NB4 (cell line): ENCODE results near the gene C14orf119.

Experiments
- DNase-seq: peaks from one replicate; pipeline ENCODE4 v3.0.0; 2010; ENCODE audit warnings: low read depth
- H3K4me3 ChIP-seq: one replicate; pipeline ENCODE4 v1.5.1; 2011; ENCODE audit warnings: mild to moderate bottlenecking, low read depth, low read length, moderate library complexity
- CTCF ChIP-seq: IDR thresholded peaks from one replicate; pipeline ENCODE4 v1.5.1; 2012; ENCODE audit warnings: low read depth, low read length
- MYC ChIP-seq: IDR thresholded peaks from 2 replicates; pipeline ENCODE4 v1.6.1; 2011; ENCODE audit warnings: low read depth, low read length
- POLR2A ChIP-seq: IDR thresholded peaks from 2 replicates; pipeline ENCODE4 v1.6.1; 2011; ENCODE audit warnings: mild to moderate bottlenecking; ENCODE audit not compliant: insufficient read length; ENCODE audit errors: extremely low read depth
- TF ChIP-seq, protein P1 (sequence below): IDR thresholded peaks from 2 replicates; pipeline ENCODE4 v1.6.1; 2011; ENCODE audit warnings: low read depth, low read length

Gene C14orf119

DNA sequence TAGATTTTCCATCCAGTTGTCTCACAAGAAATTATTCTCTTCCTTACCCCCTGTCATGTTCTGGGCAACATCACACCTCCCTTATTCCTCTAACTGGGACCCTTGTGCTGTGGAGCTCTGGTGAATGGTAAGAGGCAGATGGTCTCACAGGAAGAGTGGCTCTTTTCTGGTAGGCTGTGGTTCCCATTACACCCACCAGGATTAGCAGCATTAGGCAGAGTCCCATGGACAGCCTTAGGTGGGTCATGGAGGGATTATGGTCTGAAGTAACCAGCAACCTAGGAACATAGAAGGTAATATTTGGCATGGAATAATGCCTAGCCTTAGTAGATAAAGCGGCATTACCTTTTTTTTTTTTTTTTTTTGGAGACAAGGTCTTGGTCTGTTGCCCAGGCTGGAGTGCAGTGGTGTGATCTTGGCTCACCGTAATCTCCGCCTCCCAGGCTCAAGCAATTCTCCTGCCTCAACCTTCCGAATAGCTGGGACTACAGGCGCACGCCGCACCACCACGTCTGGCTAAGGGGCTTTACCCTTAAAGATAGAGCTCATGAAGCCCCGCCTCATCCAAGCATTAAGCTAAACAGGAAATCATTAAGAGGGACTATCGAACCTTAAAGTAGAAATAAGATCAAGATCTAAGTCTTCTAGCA is 4.0 kb downstream of the C14orf119 start:
- no peak overlapping the region for H3K4me3 ChIP-seq
- TF ChIP-seq, protein P1, sequence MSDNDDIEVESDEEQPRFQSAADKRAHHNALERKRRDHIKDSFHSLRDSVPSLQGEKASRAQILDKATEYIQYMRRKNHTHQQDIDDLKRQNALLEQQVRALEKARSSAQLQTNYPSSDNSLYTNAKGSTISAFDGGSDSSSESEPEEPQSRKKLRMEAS: no peak
- TF ChIP-seq CTCF (no peak), POLR2A (no peak), MYC (no peak)
- DNase-seq: no peak

DNA sequence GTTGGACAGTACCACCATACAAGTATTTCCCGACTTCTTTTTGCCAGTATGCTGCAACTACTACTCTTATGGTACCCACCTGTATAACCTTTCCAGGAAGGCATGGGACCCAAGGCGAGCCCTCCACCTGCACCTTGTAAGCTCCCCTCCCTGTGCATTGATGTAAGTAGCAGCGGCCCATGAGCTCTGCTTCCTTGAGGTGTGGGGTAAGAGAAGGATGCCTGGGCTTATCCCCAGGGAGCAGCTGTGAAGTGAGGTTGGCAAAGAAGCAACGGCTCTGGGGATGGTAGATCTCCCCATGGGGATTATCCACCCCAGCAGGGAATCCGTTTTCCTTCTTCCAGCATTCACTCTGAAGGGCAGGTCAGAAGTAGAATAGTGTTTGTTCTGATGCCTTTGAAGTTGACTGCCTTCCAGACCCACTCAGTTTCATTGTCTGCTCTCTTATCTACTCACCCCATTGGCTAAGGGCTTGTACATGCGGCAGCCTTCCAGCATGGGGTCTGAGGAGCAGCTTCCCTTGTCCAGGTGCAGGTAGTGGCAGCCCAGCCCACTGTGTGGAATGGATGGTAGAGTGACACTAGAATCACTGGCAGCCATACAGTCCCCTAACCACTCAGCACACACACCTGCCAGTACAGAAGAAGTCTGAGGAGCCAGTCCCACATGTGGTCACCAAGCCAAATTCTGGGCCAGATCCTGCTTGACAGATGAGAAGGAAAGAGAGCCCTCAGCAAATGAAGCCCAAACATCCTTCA is 6.1 kb downstream of the C14orf119 start:
- TF ChIP-seq, protein P1: no peak
- TF ChIP-seq MYC (no peak), POLR2A (no peak)
- no peak for DNase-seq

DNA sequence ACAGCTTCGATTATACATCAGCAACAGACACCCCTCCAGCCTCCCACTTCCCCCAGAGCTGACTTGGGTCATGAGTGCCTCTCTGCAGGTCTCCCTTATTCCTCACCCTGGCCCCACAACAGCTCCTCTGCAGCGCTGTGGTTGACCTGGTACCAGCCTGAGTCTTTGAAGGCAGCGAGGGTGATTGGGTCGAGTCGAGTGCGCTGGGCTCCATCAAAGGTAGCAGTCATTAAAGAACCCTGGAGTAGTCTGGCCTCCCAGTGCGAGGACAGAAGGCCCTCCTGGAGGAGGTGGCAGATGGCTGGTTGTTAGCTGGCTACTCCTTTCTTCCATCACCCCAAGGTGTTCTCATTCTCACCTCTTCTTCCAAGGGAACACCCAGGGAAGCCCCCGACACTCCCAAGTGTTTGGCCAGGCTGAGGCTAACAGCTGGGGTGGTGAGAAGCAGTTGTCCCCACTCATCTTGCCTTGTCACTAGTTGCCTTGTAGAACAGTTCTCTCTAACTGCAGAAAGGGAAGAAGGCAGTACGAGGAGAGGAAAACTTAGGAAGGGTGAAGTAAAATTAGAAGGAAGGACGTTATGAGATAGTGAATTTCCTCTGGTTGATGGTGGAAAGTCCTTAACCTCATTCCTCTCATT is 6.8 kb downstream of the C14orf119 start:
- TF ChIP-seq MYC (no peak), CTCF (no peak), POLR2A (no peak)
- TF ChIP-seq, protein P1: no peak
- H3K4me3 ChIP-seq: no peak overlapping the region
- DNase-seq: no peak

More for the DNA sequence above, 6.1 kb downstream of the C14orf119 start:
- H3K4me3 ChIP-seq: no peak overlapping the region

DNA sequence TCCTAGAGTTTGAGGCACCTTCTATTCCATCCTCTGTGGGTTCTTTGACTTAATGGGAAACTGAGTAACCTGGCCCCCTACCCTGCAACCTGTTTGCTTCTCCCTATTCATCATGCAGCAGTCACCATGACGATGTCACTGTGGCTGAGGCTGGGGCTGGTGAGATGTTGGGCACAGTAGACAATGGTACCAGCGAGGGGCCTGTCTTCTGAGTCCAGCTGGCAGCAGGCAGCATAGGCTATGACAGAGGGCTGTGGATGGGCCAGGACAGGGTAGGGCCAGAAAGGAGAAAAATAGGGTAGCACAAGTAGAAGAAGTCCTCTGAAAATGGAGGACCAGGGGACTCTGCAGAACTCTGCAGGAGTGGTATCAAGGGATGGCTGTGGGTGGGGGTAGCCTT is 7.5 kb downstream of the C14orf119 start:
- TF ChIP-seq, protein P1: no peak
- TF ChIP-seq POLR2A: no peak
- no peak for TF ChIP-seq CTCF
- TF ChIP-seq MYC: no peak
- no peak for DNase-seq

GRCh38 chr14:23103581-23103980 is 8.3 kb downstream of the C14orf119 start:
- H3K4me3 ChIP-seq: no peak overlapping the region
- TF ChIP-seq CTCF (no peak), POLR2A (no peak), MYC (no peak)
- TF ChIP-seq, protein P1: no peak
- no peak for DNase-seq

More for the DNA sequence above, 7.5 kb downstream of the C14orf119 start:
- no peak overlapping the region for H3K4me3 ChIP-seq
